Adrenal gland (tissue), 5 donors: ENCODE data around the gene MTA3.

Source experiments
- CTCF ChIP-seq, 6 experiments: fragments of 450-650 bp in 4 of 6; fragments of 200-600 bp in 2 of 6; sonication (generic) in 1 of 6; IDR thresholded peaks; 1 replicate in 5 of 6; 2 replicates in 1 of 6; pipeline versions ENCODE4 v1.5.1 to v1.8.0; 2016 to 2021; ENCODE audit warnings: antibody characterized with exemption in 6 of 6, mild to moderate bottlenecking in 2 of 6, moderate library complexity in 1 of 6
- POLR2A ChIP-seq, 2 donors: fragments of 450-650 bp; IDR thresholded peaks; one replicate each; pipeline ENCODE4 v1.6.1; 2017; ENCODE audit warnings: antibody characterized with exemption in 2 of 2, mild to moderate bottlenecking in 2 of 2, moderate library complexity in 1 of 2
- donor health status: DM: no; HTN: no; CAD: no.

GRCh38 chr2:42622943-42623676 lies 54.7 kb downstream of the MTA3 start:
- TF ChIP-seq CTCF (IDR thresholded peaks at IDR 0.05) (no peak), POLR2A (IDR thresholded peaks at IDR 0.05) (no peak)
